Measurements from ENCODE around the gene TMEM269.
A peak's percentile ranks its signal among the peaks of the same experiment; 100 is the strongest.

Gene TMEM269

GRCh38 chr1:42816585-42817439 lies 32.0 kb downstream of the TMEM269 start, which contains the start of the genes ERMAP and SVBP:
TSS of gene ERMAP (plus strand) at chr1:42817122. CDS start at chr1:42830449, 13,327 bp downstream.
TSS of gene SVBP (minus strand) at chr1:42817397. CDS start at chr1:42816544, 853 bp downstream.
- in situ Hi-C loops (cut with MboI; ENCODE audit: low sequenced_read_pairs, unreplicated experiment) = no loop called here
- TF ChIP-seq, protein P1, sequence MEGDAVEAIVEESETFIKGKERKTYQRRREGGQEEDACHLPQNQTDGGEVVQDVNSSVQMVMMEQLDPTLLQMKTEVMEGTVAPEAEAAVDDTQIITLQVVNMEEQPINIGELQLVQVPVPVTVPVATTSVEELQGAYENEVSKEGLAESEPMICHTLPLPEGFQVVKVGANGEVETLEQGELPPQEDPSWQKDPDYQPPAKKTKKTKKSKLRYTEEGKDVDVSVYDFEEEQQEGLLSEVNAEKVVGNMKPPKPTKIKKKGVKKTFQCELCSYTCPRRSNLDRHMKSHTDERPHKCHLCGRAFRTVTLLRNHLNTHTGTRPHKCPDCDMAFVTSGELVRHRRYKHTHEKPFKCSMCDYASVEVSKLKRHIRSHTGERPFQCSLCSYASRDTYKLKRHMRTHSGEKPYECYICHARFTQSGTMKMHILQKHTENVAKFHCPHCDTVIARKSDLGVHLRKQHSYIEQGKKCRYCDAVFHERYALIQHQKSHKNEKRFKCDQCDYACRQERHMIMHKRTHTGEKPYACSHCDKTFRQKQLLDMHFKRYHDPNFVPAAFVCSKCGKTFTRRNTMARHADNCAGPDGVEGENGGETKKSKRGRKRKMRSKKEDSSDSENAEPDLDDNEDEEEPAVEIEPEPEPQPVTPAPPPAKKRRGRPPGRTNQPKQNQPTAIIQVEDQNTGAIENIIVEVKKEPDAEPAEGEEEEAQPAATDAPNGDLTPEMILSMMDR (IDR thresholded peaks at IDR 0.05; ENCODE audit: borderline replicate concordance, control extremely low read depth, extremely low read depth, insufficient read depth, missing control alignments) = no peak
- peak; percentile 98 for DNase-seq (ENCODE audit: low spot score)

- in situ Hi-C loops (cut with MboI; ENCODE audit: low sequenced_read_pairs, unreplicated experiment) = no loop called here
- TF ChIP-seq, protein P1 (IDR thresholded peaks at IDR 0.05; ENCODE audit: borderline replicate concordance, control extremely low read depth, extremely low read depth, insufficient read depth, missing control alignments) = no peak
- no peak for DNase-seq (ENCODE audit: low spot score)
These were observed 32.6 kb downstream of the TMEM269 start for GRCh38 chr1:42817440-42817767.

- in situ Hi-C loops (cut with MboI; ENCODE audit: low sequenced_read_pairs, unreplicated experiment) = no loop called here
- DNase-seq (ENCODE audit: low spot score) = no peak
- TF ChIP-seq, protein P1 (IDR thresholded peaks at IDR 0.05; ENCODE audit: borderline replicate concordance, control extremely low read depth, extremely low read depth, insufficient read depth, missing control alignments) = no peak
These were observed 33.2 kb downstream of the TMEM269 start for GRCh38 chr1:42817976-42818375.

GRCh38 chr1:42820813-42821212 lies 36.0 kb downstream of the TMEM269 start:
- TF ChIP-seq, protein P1 (IDR thresholded peaks at IDR 0.05; ENCODE audit: borderline replicate concordance, control extremely low read depth, extremely low read depth, insufficient read depth, missing control alignments) = no peak
- in situ Hi-C loops (cut with MboI; ENCODE audit: low sequenced_read_pairs, unreplicated experiment) = no loop called here
- no peak for DNase-seq (ENCODE audit: low spot score)

- TF ChIP-seq, protein P1 (IDR thresholded peaks at IDR 0.05; ENCODE audit: borderline replicate concordance, control extremely low read depth, extremely low read depth, insufficient read depth, missing control alignments) = no peak
- no peak for DNase-seq (ENCODE audit: low spot score)
- in situ Hi-C loops (cut with MboI; ENCODE audit: low sequenced_read_pairs, unreplicated experiment) = no loop called here
These were observed 36.9 kb downstream of the TMEM269 start for GRCh38 chr1:42821690-42822089.

DNA sequence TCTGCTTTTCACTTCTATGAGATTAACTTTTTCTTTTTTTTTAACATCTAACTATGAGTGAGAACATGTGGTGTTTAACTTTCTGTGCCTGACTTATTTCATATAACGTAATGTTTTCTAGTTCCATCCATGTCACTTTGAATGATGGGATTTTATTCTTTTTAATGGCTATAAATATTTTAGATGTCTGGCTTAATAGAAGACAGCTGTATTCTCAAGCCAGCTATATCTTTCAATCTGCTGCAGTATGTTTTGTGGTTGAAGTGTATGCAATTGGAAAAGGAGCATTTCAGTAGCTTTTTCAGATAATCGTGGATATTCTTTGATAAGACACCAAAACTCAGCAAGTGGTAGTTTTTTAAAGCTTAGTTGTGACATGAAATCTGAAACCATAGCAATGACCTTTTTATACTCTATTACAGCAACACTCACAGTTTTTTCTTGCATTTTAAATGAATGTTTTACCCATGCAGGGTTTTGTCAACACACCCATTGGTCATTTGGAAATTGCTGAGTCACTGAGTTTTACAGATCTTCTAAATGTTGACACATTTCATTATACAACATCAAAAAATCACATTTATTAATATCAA lies 38.1 kb downstream of the TMEM269 start:
- TF ChIP-seq, protein P1 (IDR thresholded peaks at IDR 0.05; ENCODE audit: borderline replicate concordance, control extremely low read depth, extremely low read depth, insufficient read depth, missing control alignments) = no peak
- no peak for DNase-seq (ENCODE audit: low spot score)
- in situ Hi-C loops (cut with MboI; ENCODE audit: low sequenced_read_pairs, unreplicated experiment) = no loop called here

All from GM13976 (cell line).